Panc1 (cell line): ENCODE results near the gene AFF3. TPM values are rescaled to one million over a fixed set of nuclear protein-coding genes. Genes with fewer than 3 reads are reported as not detected.

Experiments
- ATAC-seq: fragments of 200-7000 bp; cut with Tn5 transposase; 2 replicates; pipeline ENCODE4 v1.9.1; 2020; ENCODE audit warnings: mild to moderate bottlenecking, moderate library complexity
- BruUV-seq: library from RNA; stranded (reverse); fragments of 400-500 nt; replicated peaks from 2 replicates; lab custom pipeline; 2021; lab: Mats Ljungman, UMichigan
- CTCF ChIA-PET: fragments of 300-600 bp; sonication (Branson Sonifier 250); formaldehyde crosslinking; loops from one replicate; lab custom pipeline; 2022; ENCODE audit warnings: antibody characterized with exemption; lab: Charles Lee
- POLR2A ChIA-PET: fragments of 300-600 bp; sonication (Branson Sonifier 250); formaldehyde crosslinking; loops from one replicate; lab custom pipeline; 2022; ENCODE audit warnings: antibody characterized with exemption; lab: Charles Lee
- DNase-seq: peaks from one replicate; pipeline ENCODE4 v3.0.0-alpha.2; 2010; ENCODE audit warnings: low read depth, low spot score
- H3K27ac ChIP-seq: 2 replicates; pipeline ENCODE4 v1.5.1; 2011; ENCODE audit warnings: mild to moderate bottlenecking, low read length, inconsistent platforms
- H3K27me3 ChIP-seq: fragments of 200-500 bp; sonication (Bioruptor generic); 2 replicates; pipeline ENCODE4 v1.6.0; 2014; ENCODE audit warnings: low read length, inconsistent platforms; ENCODE audit not compliant: control insufficient read depth, insufficient read depth
- H3K36me3 ChIP-seq: fragments of 200-500 bp; sonication (Bioruptor generic); 2 replicates; pipeline ENCODE4 v1.5.1; 2014; ENCODE audit warnings: inconsistent platforms, mild to moderate bottlenecking, low read length, moderate library complexity; ENCODE audit not compliant: control insufficient read depth, insufficient read depth
- H3K4me1 ChIP-seq: 2 replicates; pipeline ENCODE4 v1.5.1; 2011; ENCODE audit warnings: inconsistent platforms, mild to moderate bottlenecking, low read length, moderate library complexity; ENCODE audit not compliant: control insufficient read depth, insufficient read depth
- H3K4me3 ChIP-seq, 2 experiments: 2 replicates each; pipeline ENCODE4 v1.5.1; 2011 to 2012; ENCODE audit warnings: low read depth in 2 of 2, low read length in 2 of 2, mild to moderate bottlenecking in 2 of 2, inconsistent platforms in 1 of 2, moderate library complexity in 1 of 2
- H3K9me3 ChIP-seq: fragments of 200-500 bp; sonication (Bioruptor generic); 2 replicates; pipeline ENCODE4 v1.5.1; 2014; ENCODE audit warnings: low read depth, mild to moderate bottlenecking, inconsistent platforms, low read length, moderate library complexity; ENCODE audit not compliant: control insufficient read depth, insufficient read depth
- CTCF ChIP-seq: fragments of 450-650 bp; IDR thresholded peaks from 2 replicates; pipeline ENCODE4 v1.5.1; 2017; ENCODE audit warnings: mild to moderate bottlenecking
- POLR2AphosphoS5 ChIP-seq: IDR thresholded peaks from 2 replicates; pipeline ENCODE4 v1.6.1; 2012; ENCODE audit warnings: mild to moderate bottlenecking, low read depth, low read length, moderate library complexity
- REST ChIP-seq, 2 experiments: IDR thresholded peaks; 2 replicates each; pipeline ENCODE4 v1.6.1; 2011 to 2012; ENCODE audit warnings: low read depth in 2 of 2, control low read depth in 1 of 2, low read length in 1 of 2, mild to moderate bottlenecking in 1 of 2, moderate library complexity in 1 of 2; ENCODE audit not compliant: insufficient read depth in 1 of 2
- SIN3A ChIP-seq: IDR thresholded peaks from 2 replicates; pipeline ENCODE4 v1.6.1; 2012; ENCODE audit warnings: low read depth, mild to moderate bottlenecking, low read length, moderate library complexity, borderline replicate concordance; ENCODE audit not compliant: insufficient read depth
- TCF7L2 ChIP-seq: IDR thresholded peaks from 2 replicates; pipeline ENCODE4 v1.6.1; 2011; ENCODE audit warnings: mild to moderate bottlenecking, low read depth, low read length, inconsistent platforms
- in situ Hi-C: cut with HindIII; loops from 2 replicates; pipeline ENCODE4 v1.10.0; 2016; ENCODE audit warnings: low sequenced_read_pairs, low pct_unique_long_range_greater_than_20kb
- intact Hi-C: fragments of 100-400 bp; cut with micrococcal nuclease; formaldehyde crosslinking; loops from one replicate; pipeline ENCODE4 v1.10.0; 2022; ENCODE audit not compliant: unreplicated experiment
- total RNA-seq: library from RNA; stranded (reverse); gene quantifications from one replicate; pipeline ENCODE4 v1.2.1, GENCODE V29; 2021; ENCODE audit not compliant: unreplicated experiment

AFF3 gene
- total RNA-seq, 1 experiment from 2014 or later, result 2.2 TPM

GRCh38 chr2:99672766-99673350 is 469.5 kb downstream of the AFF3 start:
- no peak for TF ChIP-seq SIN3A
- TF ChIP-seq POLR2AphosphoS5, result no peak
- no peak for TF ChIP-seq REST (IDR thresholded peaks at IDR 0.05; ENCODE audit: insufficient read depth in 1 of 2, low read depth in 2 of 2, low read length in 1 of 2)
- H3K4me1 ChIP-seq, result no peaks in the 10 kb centered on the region
- POLR2A ChIA-PET, result no interaction called here
- no TSS peak for BruUV-seq
- H3K9me3 ChIP-seq, result no peaks in the 10 kb centered on the region
- no peak for DNase-seq
- no peaks in the 10 kb centered on the region for H3K27me3 ChIP-seq
- no peak overlapping the region for H3K4me3 ChIP-seq
- ATAC-seq, result no peak
- in situ Hi-C loops, result no loop called here
- intact Hi-C loops, result no loop called here
- CTCF ChIA-PET, result interaction anchor here (0.7 kb wide), 2 partner anchors 64 to 589 kb away, joined by 4 read pairs; no protein-coding TSS in a partner anchor
- H3K36me3 ChIP-seq, result no peaks in the 10 kb centered on the region
- H3K27ac ChIP-seq, result no peak overlapping the region

- H3K4me1 ChIP-seq, result no peaks in the 10 kb centered on the region
- ATAC-seq, result no peak
- intact Hi-C loops, result no loop called here
- TF ChIP-seq POLR2AphosphoS5, result no peak
- in situ Hi-C loops, result no loop called here
- no peak overlapping the region for H3K4me3 ChIP-seq
- peaks cover 3% of the 10 kb centered on the region; the same call in 1 of the 2 replicates for H3K9me3 ChIP-seq
- CTCF ChIA-PET, result no interaction called here
- H3K36me3 ChIP-seq, result no peaks in the 10 kb centered on the region
- POLR2A ChIA-PET, result interaction anchor here (0.6 kb wide), 1 partner anchor 254 kb away, joined by 5 read pairs; no protein-coding TSS in a partner anchor
- no peak for DNase-seq
- no TSS peak for BruUV-seq
- no peaks in the 10 kb centered on the region for H3K27me3 ChIP-seq
- H3K27ac ChIP-seq, result no peak overlapping the region
Observed at GRCh38 chr2:99670768-99671734, 471.3 kb downstream of the AFF3 start.

GRCh38 chr2:99666256-99666655 is 476.1 kb downstream of the AFF3 start:
- TF ChIP-seq CTCF (no peak), POLR2AphosphoS5 (no peak), REST (IDR thresholded peaks at IDR 0.05; ENCODE audit: insufficient read depth in 1 of 2, low read depth in 2 of 2, low read length in 1 of 2) (no peak), TCF7L2 (no peak), SIN3A (no peak)
- BruUV-seq, result no TSS peak
- ATAC-seq, result no peak
- in situ Hi-C loops (no loop called here), intact Hi-C loops (no loop called here)
- Histone ChIP-seq H3K4me3 (no peak overlapping the region), H3K27ac (no peak overlapping the region), H3K27me3 (no peaks in the 10 kb centered on the region), H3K36me3 (no peaks in the 10 kb centered on the region), H3K9me3 (peaks cover 6% of the 10 kb centered on the region; the same call in 1 of the 2 replicates), H3K4me1 (no peaks in the 10 kb centered on the region)
- ChIA-PET CTCF (no interaction called here), POLR2A (no interaction called here)
- no peak for DNase-seq
